LNCaP clone FGC (cell line): ENCODE results near the gene OSBPL6.

Experiments
- DNase-seq: peaks from one replicate; pipeline ENCODE4 v3.0.0-alpha.2; 2011; ENCODE audit warnings: low read depth
- H3K4me3 ChIP-seq: 2 replicates; pipeline ENCODE4 v1.5.1; 2011; ENCODE audit warnings: mild to moderate bottlenecking, low read depth, low read length, control low read depth
- CTCF ChIP-seq: IDR thresholded peaks from 2 replicates; pipeline ENCODE4 v1.5.1; 2012; ENCODE audit warnings: mild to moderate bottlenecking; ENCODE audit not compliant: control insufficient read depth, insufficient read depth; ENCODE audit errors: extremely low read depth

The OSBPL6 gene

GRCh38 chr2:178258916-178259315 lies 64.6 kb downstream of the OSBPL6 start:
- no peak for DNase-seq
- TF ChIP-seq CTCF: no peak
- H3K4me3 ChIP-seq: no peak overlapping the region

- TF ChIP-seq CTCF: no peak
- no peak overlapping the region for H3K4me3 ChIP-seq
- DNase-seq: no peak
Measured at GRCh38 chr2:178263159-178263860, 69.0 kb downstream of the OSBPL6 start.

GRCh38 chr2:178264211-178264610 lies 69.9 kb downstream of the OSBPL6 start:
- DNase-seq: no peak
- H3K4me3 ChIP-seq: no peak overlapping the region
- TF ChIP-seq CTCF: no peak

- H3K4me3 ChIP-seq: no peak overlapping the region
- DNase-seq: no peak
- no peak for TF ChIP-seq CTCF
Measured at GRCh38 chr2:178265851-178266250, 71.5 kb downstream of the OSBPL6 start.

- no peak for TF ChIP-seq CTCF
- H3K4me3 ChIP-seq: no peak overlapping the region
- no peak for DNase-seq
Measured at GRCh38 chr2:178266445-178266844, 72.1 kb downstream of the OSBPL6 start.

GRCh38 chr2:178267660-178268059 lies 73.3 kb downstream of the OSBPL6 start:
- no peak for DNase-seq
- no peak overlapping the region for H3K4me3 ChIP-seq
- no peak for TF ChIP-seq CTCF

- TF ChIP-seq CTCF: no peak
- H3K4me3 ChIP-seq: no peak overlapping the region
- no peak for DNase-seq
Measured at GRCh38 chr2:178268435-178268834, 74.1 kb downstream of the OSBPL6 start.
